Kidney (tissue), 14 donors: Measurements from ENCODE around the gene PAX4. TPM values are rescaled to one million over a fixed set of nuclear protein-coding genes. Genes with fewer than 3 reads are reported as not detected.

Source experiments
- DNase-seq, 5 donors: peaks; one replicate each; pipeline ENCODE4 v3.0.0-alpha.2; 2013 to 2020
- FAIRE-seq: peaks from 2 replicates; lab custom pipeline; 2012; peaks lifted over from hg19 to GRCh38; lab: Jason Lieb, UNC
- H3K27ac ChIP-seq, 2 donors: one replicate each; pipeline ENCODE4 v1.7.0; 2013; ENCODE audit warnings: low read depth in 2 of 2, low read length in 2 of 2, inconsistent platforms in 1 of 2
- H3K27me3 ChIP-seq: one replicate; pipeline ENCODE4 v1.7.1; 2013; ENCODE audit warnings: low read length, inconsistent platforms; ENCODE audit not compliant: control insufficient read depth, insufficient read depth
- H3K36me3 ChIP-seq, 3 donors: one replicate each; pipeline versions ENCODE4 v1.7.0 to v1.7.1; 2013; ENCODE audit warnings: low read length in 3 of 3, control low read depth in 1 of 3, inconsistent platforms in 1 of 3; ENCODE audit not compliant: insufficient read depth in 3 of 3, control insufficient read depth in 2 of 3
- H3K4me1 ChIP-seq, 3 donors: one replicate each; pipeline versions ENCODE4 v1.7.0 to v1.7.1; 2013; ENCODE audit warnings: low read length in 3 of 3, inconsistent platforms in 1 of 3, low read depth in 1 of 3; ENCODE audit not compliant: control insufficient read depth in 2 of 3, insufficient read depth in 2 of 3
- H3K4me3 ChIP-seq, 3 donors: one replicate each; pipeline versions ENCODE4 v1.7.0 to v1.8.1; 2013; ENCODE audit warnings: low read length in 3 of 3, control low read depth in 1 of 3, inconsistent platforms in 1 of 3
- H3K9ac ChIP-seq, 3 donors: one replicate each; pipeline versions ENCODE4 v1.7.0 to v1.7.1; 2013; ENCODE audit warnings: low read length in 3 of 3, control low read depth in 1 of 3, inconsistent platforms in 1 of 3
- H3K9me3 ChIP-seq, 3 donors: one replicate each; pipeline versions ENCODE4 v1.7.0 to v1.7.1; 2013; ENCODE audit warnings: low read length in 3 of 3, control low read depth in 1 of 3, inconsistent platforms in 1 of 3; ENCODE audit not compliant: control insufficient read depth in 2 of 3, insufficient read depth in 1 of 3
- intact Hi-C: fragments of 100-400 bp; cut with DNase I; formaldehyde crosslinking; loops from one replicate; pipeline ENCODE4 v1.11.1; 2022
- polyA plus RNA-seq: library from polyadenylated mRNA; stranded (reverse); fragments of 350-450 nt; fragmentation: Illumina TruSeq; extraction: RNeasy Lipid Tissue Mini Kit (QIAGEN cat#74804); gene quantifications from one replicate; pipeline ENCODE4 v1.2.3, GENCODE V29; 2014; ENCODE audit warnings: low read depth, low replicate concordance; ENCODE audit not compliant: insufficient read depth
- total RNA-seq: library from RNA; stranded (reverse); fragmentation: NEBNext Ultra II Directional; extraction: Animal tissue kit (Norgen Biotek cat#: 25700); gene quantifications from one replicate; pipeline ENCODE4 v1.2.1, GENCODE V29; 2021
- TF ChIP-seq, protein P1 (sequence below): IDR thresholded peaks from 3 replicates; pipeline ENCODE4 v1.5.1; 2012; ENCODE audit warnings: mild to moderate bottlenecking, moderate library complexity, borderline replicate concordance; ENCODE audit not compliant: insufficient read depth; ENCODE audit errors: extremely low read depth
- donor health status: control.
- donor health status: control.
- donor health status: control.
- donor health status: control.
- donor health status: control.
- donor health status: DM: yes; HTN: yes; CAD: no.
- donor health status: Normal renal cell carcinoma (clear cell type).

PAX4 gene
- total and polyA plus RNA-seq, 2 donors from 2014 or later, result not detected

- Histone ChIP-seq H3K4me1 (peaks cover 0 to 3% (median 0%) of the 10 kb centered on the region in 3 donors), H3K9ac (no peak overlapping the region), H3K9me3 (no peaks in the 10 kb centered on the region), H3K4me3 (no peak overlapping the region), H3K27me3 (no peaks in the 10 kb centered on the region), H3K27ac (no peak overlapping the region), H3K36me3 (no peaks in the 10 kb centered on the region)
- FAIRE-seq (no peak), DNase-seq (no peak)
- TF ChIP-seq, protein P1, sequence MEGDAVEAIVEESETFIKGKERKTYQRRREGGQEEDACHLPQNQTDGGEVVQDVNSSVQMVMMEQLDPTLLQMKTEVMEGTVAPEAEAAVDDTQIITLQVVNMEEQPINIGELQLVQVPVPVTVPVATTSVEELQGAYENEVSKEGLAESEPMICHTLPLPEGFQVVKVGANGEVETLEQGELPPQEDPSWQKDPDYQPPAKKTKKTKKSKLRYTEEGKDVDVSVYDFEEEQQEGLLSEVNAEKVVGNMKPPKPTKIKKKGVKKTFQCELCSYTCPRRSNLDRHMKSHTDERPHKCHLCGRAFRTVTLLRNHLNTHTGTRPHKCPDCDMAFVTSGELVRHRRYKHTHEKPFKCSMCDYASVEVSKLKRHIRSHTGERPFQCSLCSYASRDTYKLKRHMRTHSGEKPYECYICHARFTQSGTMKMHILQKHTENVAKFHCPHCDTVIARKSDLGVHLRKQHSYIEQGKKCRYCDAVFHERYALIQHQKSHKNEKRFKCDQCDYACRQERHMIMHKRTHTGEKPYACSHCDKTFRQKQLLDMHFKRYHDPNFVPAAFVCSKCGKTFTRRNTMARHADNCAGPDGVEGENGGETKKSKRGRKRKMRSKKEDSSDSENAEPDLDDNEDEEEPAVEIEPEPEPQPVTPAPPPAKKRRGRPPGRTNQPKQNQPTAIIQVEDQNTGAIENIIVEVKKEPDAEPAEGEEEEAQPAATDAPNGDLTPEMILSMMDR, result no peak
- intact Hi-C loops, result no loop called here
Measured at GRCh38 chr7:127665922-127666321, 48.0 kb upstream of the PAX4 start.

DNA sequence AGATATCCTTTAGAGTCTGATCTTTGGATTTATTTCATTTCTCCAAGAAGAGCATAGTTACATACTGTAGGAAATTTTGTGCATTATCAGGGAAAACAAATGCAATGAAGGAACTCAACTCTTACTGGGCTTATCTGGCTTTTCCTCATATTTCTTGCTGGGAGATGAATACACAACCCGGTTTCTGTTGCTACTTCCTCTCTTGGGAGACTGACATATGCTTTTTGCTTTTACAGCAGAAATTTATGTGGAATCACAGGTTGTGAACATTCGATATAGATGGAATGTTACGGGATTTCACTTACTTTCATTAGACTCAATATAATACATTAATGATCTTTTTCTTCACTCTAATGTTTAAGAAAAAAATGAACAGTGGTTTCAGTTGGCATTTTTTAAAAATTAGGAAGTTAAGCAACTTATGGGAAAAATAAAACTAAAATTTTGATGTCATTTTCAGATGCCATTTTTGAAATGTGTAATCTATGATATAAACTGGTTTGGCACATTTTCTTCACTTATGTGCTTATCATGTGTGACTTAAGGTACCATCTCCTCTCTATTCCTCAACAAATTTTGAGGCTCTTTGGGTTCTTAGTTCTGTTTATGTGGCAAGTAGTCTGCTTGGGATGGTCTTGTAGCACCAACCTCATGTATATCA, 41.2 kb upstream of the PAX4 start:
- DNase-seq (no peak), FAIRE-seq (no peak)
- intact Hi-C loops, result no loop called here
- Histone ChIP-seq H3K4me3 (no peak overlapping the region), H3K4me1 (peaks cover 0 to 6% (median 0%) of the 10 kb centered on the region in 3 donors), H3K9me3 (no peaks in the 10 kb centered on the region), H3K27me3 (no peaks in the 10 kb centered on the region), H3K27ac (no peak overlapping the region), H3K36me3 (no peaks in the 10 kb centered on the region), H3K9ac (no peak overlapping the region)
- TF ChIP-seq, protein P1, result no peak

GRCh38 chr7:127657500-127657899, 39.6 kb upstream of the PAX4 start:
- Histone ChIP-seq H3K4me1 (peaks cover 0 to 16% (median 6%) of the 10 kb centered on the region in 3 donors), H3K27ac (no peak overlapping the region), H3K4me3 (no peak overlapping the region), H3K27me3 (no peaks in the 10 kb centered on the region), H3K9ac (no peak overlapping the region), H3K36me3 (no peaks in the 10 kb centered on the region), H3K9me3 (no peaks in the 10 kb centered on the region)
- intact Hi-C loops, result no loop called here
- TF ChIP-seq, protein P1, result no peak
- DNase-seq (no peak), FAIRE-seq (no peak)
